ENCODE data around the gene INPP4A. TPM values are rescaled to one million over a fixed set of nuclear protein-coding genes. Genes with fewer than 3 reads are reported as not detected.
A peak's percentile ranks its signal among the peaks of the same experiment; 100 is the strongest.

Gene INPP4A
- total and polyA plus RNA-seq, 2 donors: 17.9 to 24.9 TPM

GRCh38 chr2:98445683-98446581 is 1.3 kb downstream of the INPP4A start:
- DNase-seq (ENCODE audit: low read depth in 6 of 9, low spot score in 9 of 9): peak in 1 of 9 donors; percentile 55
- 53% methylated on average over 19 of the region's 19 CpGs for WGBS
- Histone ChIP-seq H3K36me3 (ENCODE audit: control insufficient read depth in 2 of 2, insufficient read depth in 2 of 2, low read length in 1 of 2) (no peaks in the 10 kb centered on the region), H3K27me3 (ENCODE audit: control insufficient read depth in 2 of 2, insufficient read depth in 1 of 2, low read length in 1 of 2) (no peaks in the 10 kb centered on the region), H3K9me3 (ENCODE audit: control insufficient read depth in 2 of 2, insufficient read depth in 1 of 2, low read length in 1 of 2) (no peaks in the 10 kb centered on the region), H3K27ac (ENCODE audit: low read depth in 1 of 2, low read length in 1 of 2) (peak overlapping the region; percentile 36 to 74), H3K4me1 (ENCODE audit: control insufficient read depth in 2 of 2, insufficient read depth in 2 of 2, low read length in 2 of 2) (peaks cover 31 to 45% of the 10 kb centered on the region in 2 donors), H3K4me3 (ENCODE audit: low read length in 2 of 2) (peak overlapping the region; percentile 56 to 95)

- no peaks in the 10 kb centered on the region for H3K36me3 ChIP-seq (ENCODE audit: control insufficient read depth in 2 of 2, insufficient read depth in 2 of 2, low read length in 1 of 2)
- WGBS: 83% methylated on average over 6 of the region's 6 CpGs
- H3K4me3 ChIP-seq (ENCODE audit: low read length in 2 of 2): peak overlapping the region; percentile 14 to 56
- DNase-seq (ENCODE audit: low read depth in 6 of 9, low spot score in 9 of 9): no peak
- peaks cover 37 to 53% of the 10 kb centered on the region in 2 donors for H3K4me1 ChIP-seq (ENCODE audit: control insufficient read depth in 2 of 2, insufficient read depth in 2 of 2, low read length in 2 of 2)
- H3K9me3 ChIP-seq (ENCODE audit: control insufficient read depth in 2 of 2, insufficient read depth in 1 of 2, low read length in 1 of 2): no peaks in the 10 kb centered on the region
- H3K27ac ChIP-seq (ENCODE audit: low read depth in 1 of 2, low read length in 1 of 2): peak overlapping the region in 1 of 2 donors; percentile 13
- H3K27me3 ChIP-seq (ENCODE audit: control insufficient read depth in 2 of 2, insufficient read depth in 1 of 2, low read length in 1 of 2): no peaks in the 10 kb centered on the region
Observed at GRCh38 chr2:98446850-98447249, 2.2 kb downstream of the INPP4A start.

- Histone ChIP-seq H3K4me1 (ENCODE audit: control insufficient read depth in 2 of 2, insufficient read depth in 2 of 2, low read length in 2 of 2) (peaks cover 46 to 69% of the 10 kb centered on the region in 2 donors), H3K27me3 (ENCODE audit: control insufficient read depth in 2 of 2, insufficient read depth in 1 of 2, low read length in 1 of 2) (no peaks in the 10 kb centered on the region), H3K4me3 (ENCODE audit: low read length in 2 of 2) (no peak overlapping the region), H3K36me3 (ENCODE audit: control insufficient read depth in 2 of 2, insufficient read depth in 2 of 2, low read length in 1 of 2) (peaks cover 0 to 3% of the 10 kb centered on the region in 2 donors), H3K9me3 (ENCODE audit: control insufficient read depth in 2 of 2, insufficient read depth in 1 of 2, low read length in 1 of 2) (no peaks in the 10 kb centered on the region), H3K27ac (ENCODE audit: low read depth in 1 of 2, low read length in 1 of 2) (peak overlapping the region in 1 of 2 donors; percentile 71)
- WGBS: 51% methylated on average over 10 of the region's 10 CpGs
- peak in 2 of 9 donors; percentile 42 to 82 for DNase-seq (ENCODE audit: low read depth in 6 of 9, low spot score in 9 of 9)
Observed at GRCh38 chr2:98448441-98449145, 3.9 kb downstream of the INPP4A start.

- H3K9me3 ChIP-seq (ENCODE audit: control insufficient read depth in 2 of 2, insufficient read depth in 1 of 2, low read length in 1 of 2): no peaks in the 10 kb centered on the region
- no peak overlapping the region for H3K27ac ChIP-seq (ENCODE audit: low read depth in 1 of 2, low read length in 1 of 2)
- H3K4me3 ChIP-seq (ENCODE audit: low read length in 2 of 2): no peak overlapping the region
- H3K4me1 ChIP-seq (ENCODE audit: control insufficient read depth in 2 of 2, insufficient read depth in 2 of 2, low read length in 2 of 2): peaks cover 45 to 79% of the 10 kb centered on the region in 2 donors
- WGBS: 95% methylated on average over 7 of the region's 7 CpGs
- H3K36me3 ChIP-seq (ENCODE audit: control insufficient read depth in 2 of 2, insufficient read depth in 2 of 2, low read length in 1 of 2): peaks cover 6 to 19% of the 10 kb centered on the region in 2 donors
- no peaks in the 10 kb centered on the region for H3K27me3 ChIP-seq (ENCODE audit: control insufficient read depth in 2 of 2, insufficient read depth in 1 of 2, low read length in 1 of 2)
- DNase-seq (ENCODE audit: low read depth in 6 of 9, low spot score in 9 of 9): no peak
Observed at GRCh38 chr2:98452396-98453027, 7.9 kb downstream of the INPP4A start.

GRCh38 chr2:98453083-98453482 is 8.4 kb downstream of the INPP4A start:
- Histone ChIP-seq H3K27me3 (ENCODE audit: control insufficient read depth in 2 of 2, insufficient read depth in 1 of 2, low read length in 1 of 2) (no peaks in the 10 kb centered on the region), H3K9me3 (ENCODE audit: control insufficient read depth in 2 of 2, insufficient read depth in 1 of 2, low read length in 1 of 2) (no peaks in the 10 kb centered on the region), H3K27ac (ENCODE audit: low read depth in 1 of 2, low read length in 1 of 2) (no peak overlapping the region), H3K4me3 (ENCODE audit: low read length in 2 of 2) (no peak overlapping the region), H3K36me3 (ENCODE audit: control insufficient read depth in 2 of 2, insufficient read depth in 2 of 2, low read length in 1 of 2) (peaks cover 6 to 19% of the 10 kb centered on the region in 2 donors), H3K4me1 (ENCODE audit: control insufficient read depth in 2 of 2, insufficient read depth in 2 of 2, low read length in 2 of 2) (peaks cover 49 to 78% of the 10 kb centered on the region in 2 donors)
- WGBS: 46% methylated on average over 5 of the region's 5 CpGs
- DNase-seq (ENCODE audit: low read depth in 6 of 9, low spot score in 9 of 9): no peak

GRCh38 chr2:98453531-98453930 is 8.9 kb downstream of the INPP4A start:
- no peaks in the 10 kb centered on the region for H3K27me3 ChIP-seq (ENCODE audit: control insufficient read depth in 2 of 2, insufficient read depth in 1 of 2, low read length in 1 of 2)
- no peak overlapping the region for H3K4me3 ChIP-seq (ENCODE audit: low read length in 2 of 2)
- H3K9me3 ChIP-seq (ENCODE audit: control insufficient read depth in 2 of 2, insufficient read depth in 1 of 2, low read length in 1 of 2): no peaks in the 10 kb centered on the region
- peaks cover 8 to 19% of the 10 kb centered on the region in 2 donors for H3K36me3 ChIP-seq (ENCODE audit: control insufficient read depth in 2 of 2, insufficient read depth in 2 of 2, low read length in 1 of 2)
- peaks cover 52 to 80% of the 10 kb centered on the region in 2 donors for H3K4me1 ChIP-seq (ENCODE audit: control insufficient read depth in 2 of 2, insufficient read depth in 2 of 2, low read length in 2 of 2)
- DNase-seq (ENCODE audit: low read depth in 6 of 9, low spot score in 9 of 9): no peak
- WGBS: 96% methylated on average over 9 of the region's 9 CpGs
- no peak overlapping the region for H3K27ac ChIP-seq (ENCODE audit: low read depth in 1 of 2, low read length in 1 of 2)

GRCh38 chr2:98454073-98454472 is 9.4 kb downstream of the INPP4A start:
- no peak for DNase-seq (ENCODE audit: low read depth in 6 of 9, low spot score in 9 of 9)
- Histone ChIP-seq H3K27ac (ENCODE audit: low read depth in 1 of 2, low read length in 1 of 2) (peak overlapping the region in 1 of 2 donors; percentile 32), H3K4me1 (ENCODE audit: control insufficient read depth in 2 of 2, insufficient read depth in 2 of 2, low read length in 2 of 2) (peaks cover 53 to 81% of the 10 kb centered on the region in 2 donors), H3K27me3 (ENCODE audit: control insufficient read depth in 2 of 2, insufficient read depth in 1 of 2, low read length in 1 of 2) (no peaks in the 10 kb centered on the region), H3K4me3 (ENCODE audit: low read length in 2 of 2) (no peak overlapping the region), H3K9me3 (ENCODE audit: control insufficient read depth in 2 of 2, insufficient read depth in 1 of 2, low read length in 1 of 2) (no peaks in the 10 kb centered on the region), H3K36me3 (ENCODE audit: control insufficient read depth in 2 of 2, insufficient read depth in 2 of 2, low read length in 1 of 2) (peaks cover 13 to 19% of the 10 kb centered on the region in 2 donors)
- WGBS: 95% methylated on average over 2 of the region's 2 CpGs

GRCh38 chr2:98454500-98455235 is 10.0 kb downstream of the INPP4A start:
- Histone ChIP-seq H3K9me3 (ENCODE audit: control insufficient read depth in 2 of 2, insufficient read depth in 1 of 2, low read length in 1 of 2) (no peaks in the 10 kb centered on the region), H3K4me1 (ENCODE audit: control insufficient read depth in 2 of 2, insufficient read depth in 2 of 2, low read length in 2 of 2) (peaks cover 59 to 84% of the 10 kb centered on the region in 2 donors), H3K36me3 (ENCODE audit: control insufficient read depth in 2 of 2, insufficient read depth in 2 of 2, low read length in 1 of 2) (peaks cover 14 to 19% of the 10 kb centered on the region in 2 donors), H3K4me3 (ENCODE audit: low read length in 2 of 2) (no peak overlapping the region), H3K27me3 (ENCODE audit: control insufficient read depth in 2 of 2, insufficient read depth in 1 of 2, low read length in 1 of 2) (no peaks in the 10 kb centered on the region), H3K27ac (ENCODE audit: low read depth in 1 of 2, low read length in 1 of 2) (peak overlapping the region in 1 of 2 donors; percentile 78)
- WGBS: 59% methylated on average over 6 of the region's 6 CpGs
- peak in 1 of 9 donors; percentile 74 for DNase-seq (ENCODE audit: low read depth in 6 of 9, low spot score in 9 of 9)
